Loucy (cell line): ENCODE data around the gene MRTFB.

Experiments used
- CTCF ChIP-seq: fragments of 200-600 bp; sonication (generic); conservative IDR thresholded peaks from 2 replicates; pipeline ENCODE4 v1.5.1; 2014; ENCODE audit warnings: mild to moderate bottlenecking, antibody characterized with exemption, low read length
- EZH2phosphoT487 ChIP-seq: fragments of 200-600 bp; IDR thresholded peaks from 2 replicates; pipeline ENCODE4 v1.6.1; 2018; ENCODE audit warnings: antibody characterized with exemption, mild to moderate bottlenecking, moderate library complexity, borderline replicate concordance

GRCh38 chr16:14042706-14043105 lies 28.4 kb upstream of the MRTFB start:
- no peak for TF ChIP-seq EZH2phosphoT487
- no peak for TF ChIP-seq CTCF
